Effector memory CD4-positive, alpha-beta T cell (primary cell): ENCODE results near the gene ANKLE1.
A peak's percentile ranks its signal among the peaks of the same experiment; 100 is the strongest.

Source experiments
- DNase-seq, 3 donors: peaks; one replicate each; pipeline ENCODE4 v3.0.0-alpha.2; 2020
- H3K27ac ChIP-seq: 2 replicates; pipeline ENCODE4 v1.7.0; 2013; ENCODE audit warnings: mild to moderate bottlenecking, low read length, moderate library complexity; ENCODE audit not compliant: insufficient read depth, poor library complexity, severe bottlenecking
- H3K27me3 ChIP-seq: replicated peaks from 2 replicates; pipeline ENCODE4 v1.7.0; 2013; ENCODE audit warnings: mild to moderate bottlenecking, low read length; ENCODE audit not compliant: insufficient read depth, control insufficient read depth, poor library complexity, severe bottlenecking
- H3K36me3 ChIP-seq: 2 replicates; pipeline ENCODE4 v1.7.0; 2013; ENCODE audit warnings: mild to moderate bottlenecking, low read length, moderate library complexity; ENCODE audit not compliant: control insufficient read depth, insufficient read depth
- H3K4me1 ChIP-seq: 2 replicates; pipeline ENCODE4 v1.7.0; 2013; ENCODE audit warnings: low read length, mild to moderate bottlenecking; ENCODE audit not compliant: control insufficient read depth, insufficient read depth, poor library complexity, severe bottlenecking
- H3K4me3 ChIP-seq: 2 replicates; pipeline ENCODE4 v1.7.0; 2013; ENCODE audit warnings: low read length, low read depth, mild to moderate bottlenecking; ENCODE audit not compliant: insufficient read depth, poor library complexity, severe bottlenecking
- H3K9me3 ChIP-seq: 2 replicates; pipeline ENCODE4 v1.7.0; 2013; ENCODE audit warnings: mild to moderate bottlenecking, low read length, moderate library complexity; ENCODE audit not compliant: control insufficient read depth

ANKLE1 gene

DNA sequence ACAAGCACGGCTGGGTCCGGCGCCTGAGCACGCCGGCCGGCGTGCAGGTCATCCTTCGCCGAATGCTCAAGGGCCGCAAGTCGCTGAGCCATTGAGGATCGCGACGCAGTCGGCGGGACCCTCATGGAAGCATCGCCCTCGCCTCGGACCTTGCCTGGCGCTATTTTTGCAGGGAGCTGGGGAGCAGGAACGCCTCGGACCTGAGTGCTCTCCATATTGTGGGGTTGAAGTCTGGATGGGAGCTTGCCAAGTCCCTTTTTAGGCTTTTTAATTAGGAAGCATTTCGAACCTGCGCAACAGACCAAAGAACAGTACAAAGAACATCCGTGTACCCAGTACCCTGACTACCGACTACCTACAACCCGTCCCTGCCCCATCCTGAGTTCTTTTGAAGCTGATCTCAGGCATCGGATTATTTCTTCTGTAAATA lies 24.6 kb downstream of the ANKLE1 start:
- Histone ChIP-seq H3K4me3 (peak overlapping the region; percentile 60), H3K27me3 (no peaks in the 10 kb centered on the region), H3K27ac (peak overlapping the region; percentile 69), H3K36me3 (no peaks in the 10 kb centered on the region), H3K4me1 (peaks cover 43% of the 10 kb centered on the region), H3K9me3 (no peaks in the 10 kb centered on the region)
- DNase-seq, result no peak

DNA sequence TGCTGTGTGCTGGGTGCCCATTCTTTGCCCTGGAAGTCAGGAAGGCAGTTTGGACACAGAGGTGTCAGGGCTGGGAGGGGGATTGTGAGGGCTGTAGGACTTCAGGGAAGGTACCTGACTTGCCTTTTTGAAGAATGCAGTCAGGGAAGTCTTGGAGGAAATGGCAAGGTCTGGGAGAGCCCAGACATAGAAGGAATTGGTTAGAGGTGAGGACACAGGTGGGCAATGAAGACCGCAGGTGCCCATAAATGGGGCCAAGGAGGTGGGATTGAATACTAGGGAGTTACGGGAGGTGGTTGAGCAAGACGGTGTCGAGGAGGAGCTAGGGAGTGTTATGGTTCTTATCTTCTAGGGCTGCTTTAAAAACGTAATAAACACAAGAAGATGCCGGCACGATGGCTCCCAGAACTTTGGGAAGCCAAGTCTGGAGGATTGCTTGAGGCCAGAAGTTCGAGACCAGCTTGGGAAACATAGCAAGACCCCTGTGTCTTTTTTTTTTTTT lies 26.2 kb downstream of the ANKLE1 start:
- H3K27ac ChIP-seq, result no peak overlapping the region
- peaks cover 8% of the 10 kb centered on the region for H3K36me3 ChIP-seq
- H3K9me3 ChIP-seq, result no peaks in the 10 kb centered on the region
- H3K27me3 ChIP-seq, result no peaks in the 10 kb centered on the region
- no peak overlapping the region for H3K4me3 ChIP-seq
- no peak for DNase-seq
- peaks cover 35% of the 10 kb centered on the region for H3K4me1 ChIP-seq

DNA sequence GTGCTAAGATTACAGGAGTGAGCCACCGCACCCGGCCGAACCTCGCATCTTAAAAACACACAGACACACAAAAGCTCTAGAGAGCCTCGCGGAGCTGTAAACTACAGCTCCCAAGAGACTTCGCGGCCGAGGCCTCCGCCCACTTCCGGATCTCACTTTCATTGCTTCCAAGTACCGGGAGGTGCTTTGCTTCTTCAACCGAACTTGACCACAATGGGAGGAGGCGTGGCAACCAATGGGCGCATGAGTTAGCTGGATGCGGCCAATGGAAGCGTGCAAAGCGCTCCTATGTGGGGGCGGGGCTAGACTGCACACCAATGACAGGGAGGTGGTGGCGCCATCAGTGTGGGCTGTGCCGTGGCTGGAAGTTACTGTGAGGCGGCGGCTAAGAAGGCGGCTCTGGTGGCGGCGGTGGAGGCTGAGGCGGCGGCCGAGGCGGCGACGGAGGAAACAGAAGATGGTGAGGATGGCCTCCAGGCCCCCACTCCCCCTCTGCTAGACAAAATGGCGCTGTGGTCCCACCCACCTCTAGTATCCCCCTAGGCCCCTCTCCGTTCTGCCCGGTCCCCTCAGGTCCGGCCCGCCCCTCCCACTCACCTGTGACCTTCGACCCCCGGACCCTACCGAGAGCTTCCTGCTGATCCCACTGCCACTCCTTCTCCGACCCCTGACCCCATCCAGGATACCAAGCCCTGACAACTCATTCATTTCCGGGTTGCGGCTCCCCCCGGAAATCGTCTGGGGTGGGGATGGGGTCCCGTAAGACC lies 27.7 kb downstream of the ANKLE1 start, which contains the start of gene DDA1:
TSS of gene DDA1 (plus strand) at position 366 of the 767 bp plus-strand sequence. CDS start at position 458, 92 bp downstream.
- DNase-seq, result peak; percentile 99 to 100 (median 99)
- no peaks in the 10 kb centered on the region for H3K27me3 ChIP-seq
- peak within 1 kb of the TSS; percentile 76 for H3K4me3 ChIP-seq
- H3K36me3 ChIP-seq, result peaks cover 16% of the 10 kb centered on the region
- H3K9me3 ChIP-seq, result no peaks in the 10 kb centered on the region
- H3K27ac ChIP-seq, result peak within 1 kb of the TSS; percentile 83
- H3K4me1 ChIP-seq, result peaks cover 28% of the 10 kb centered on the region

DNA sequence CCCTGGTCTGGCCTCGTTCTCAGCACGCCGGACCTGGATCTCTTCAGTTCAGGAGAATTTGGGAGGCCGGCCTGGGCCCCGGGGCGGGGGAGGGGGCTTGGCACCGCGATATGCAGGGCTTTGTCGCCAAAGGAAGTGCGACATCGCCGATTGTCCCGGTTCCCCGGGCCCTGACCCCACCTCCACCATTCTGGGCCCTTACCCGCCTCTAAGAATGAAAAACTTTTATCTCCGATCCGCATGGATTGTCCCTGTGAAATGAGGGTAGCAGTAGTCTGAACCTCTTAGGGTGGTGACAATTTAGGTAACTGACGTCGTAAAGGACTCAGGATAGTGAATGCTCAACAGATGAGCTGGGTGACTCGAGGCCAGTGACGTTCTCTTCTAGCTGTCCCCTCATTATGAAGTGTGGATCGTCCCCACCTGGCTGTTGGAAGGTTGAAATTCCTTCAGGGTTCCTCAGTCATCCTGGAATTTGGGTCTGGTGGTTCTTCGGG lies 28.3 kb downstream of the ANKLE1 start:
- peak in 1 of 3 donors; percentile 16 for DNase-seq
- H3K27me3 ChIP-seq, result no peaks in the 10 kb centered on the region
- peaks cover 26% of the 10 kb centered on the region for H3K4me1 ChIP-seq
- peak overlapping the region; percentile 76 for H3K4me3 ChIP-seq
- H3K9me3 ChIP-seq, result no peaks in the 10 kb centered on the region
- peaks cover 21% of the 10 kb centered on the region for H3K36me3 ChIP-seq
- peak overlapping the region; percentile 83 for H3K27ac ChIP-seq

DNA sequence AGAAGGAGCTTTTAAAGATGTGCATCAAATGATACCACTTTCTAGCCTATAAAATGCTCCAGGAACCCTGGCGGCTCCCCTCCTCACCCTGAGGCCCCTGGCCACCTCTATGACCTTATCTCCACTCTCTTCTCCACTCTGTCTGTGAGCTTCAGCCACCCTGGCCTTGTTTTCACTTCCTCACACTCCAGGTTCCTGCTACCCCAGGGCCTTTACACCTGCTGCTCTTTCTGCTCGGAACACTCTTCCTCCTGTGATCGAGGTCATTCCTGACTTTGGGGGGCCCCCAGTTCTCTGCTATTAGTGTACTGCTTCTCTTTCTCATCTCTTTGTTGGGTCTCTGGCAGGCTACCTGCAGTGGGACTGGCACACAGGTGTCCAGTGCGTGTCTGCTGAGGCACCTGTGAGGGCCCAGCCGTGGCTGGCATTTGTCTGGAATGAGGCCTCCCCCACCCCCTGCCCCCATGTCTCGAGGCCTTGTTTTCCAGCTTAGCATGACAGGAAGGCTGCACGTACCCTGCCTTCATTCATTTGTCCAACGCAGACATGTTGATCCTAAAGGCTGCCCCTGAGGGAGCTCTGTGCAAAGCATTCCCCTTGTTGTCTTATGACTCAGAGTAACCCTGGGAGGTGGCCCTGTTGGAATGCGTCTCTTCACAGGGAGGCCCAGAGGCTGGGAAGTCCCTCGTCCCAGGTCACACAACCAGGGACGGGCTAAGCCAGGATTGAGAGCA lies 29.9 kb downstream of the ANKLE1 start:
- Histone ChIP-seq H3K27ac (no peak overlapping the region), H3K36me3 (peaks cover 29% of the 10 kb centered on the region), H3K4me1 (peaks cover 15% of the 10 kb centered on the region), H3K4me3 (no peak overlapping the region), H3K27me3 (no peaks in the 10 kb centered on the region), H3K9me3 (no peaks in the 10 kb centered on the region)
- no peak for DNase-seq

DNA sequence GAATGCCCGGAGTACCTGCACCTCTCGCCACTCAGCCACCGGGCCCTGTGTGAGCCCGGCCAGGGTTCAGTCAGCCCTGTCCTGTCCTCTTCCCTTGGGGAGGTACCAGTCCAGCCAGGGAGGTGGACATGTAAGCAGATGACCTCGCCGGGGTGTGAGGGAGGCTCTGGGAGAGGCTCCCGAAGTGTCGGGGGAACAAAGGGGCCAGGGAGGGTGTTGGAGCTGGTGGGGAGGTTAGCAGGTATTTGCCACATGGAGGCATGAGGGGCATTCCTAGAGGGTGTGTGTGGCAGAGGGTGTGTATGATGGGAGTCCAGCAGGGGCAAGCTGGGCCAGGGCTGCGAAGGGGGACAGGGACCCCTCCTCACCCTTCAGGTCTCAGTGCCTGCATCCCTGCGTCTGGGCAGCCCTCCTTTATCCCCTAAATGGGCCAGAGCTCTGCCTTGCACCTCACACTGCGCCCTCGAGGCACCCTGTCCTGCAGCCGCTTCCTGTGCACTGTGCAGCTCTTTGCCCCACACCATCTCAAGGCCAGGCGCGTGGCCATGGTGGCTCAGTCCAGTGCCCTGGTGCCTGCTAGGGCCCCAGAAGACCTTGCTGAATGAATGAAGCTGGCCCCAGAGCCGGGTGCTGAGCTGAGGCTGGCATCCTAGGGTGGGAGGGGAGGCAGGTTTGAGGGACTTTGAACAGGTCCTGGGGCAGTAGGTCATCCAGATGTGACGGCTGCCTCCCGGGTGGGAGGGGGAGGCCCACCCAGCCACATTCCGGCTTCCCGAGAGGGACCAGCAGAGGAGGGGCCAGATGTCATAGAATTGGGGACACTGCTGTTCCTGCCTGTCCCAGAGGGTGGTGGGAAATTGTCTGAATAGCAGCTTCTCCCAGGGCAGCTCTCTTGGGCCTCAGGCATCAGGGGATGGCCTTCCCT lies 30.8 kb downstream of the ANKLE1 start:
- H3K27ac ChIP-seq, result no peak overlapping the region
- no peaks in the 10 kb centered on the region for H3K9me3 ChIP-seq
- no peak for DNase-seq
- H3K4me1 ChIP-seq, result peaks cover 12% of the 10 kb centered on the region
- H3K36me3 ChIP-seq, result peaks cover 29% of the 10 kb centered on the region
- H3K27me3 ChIP-seq, result no peaks in the 10 kb centered on the region
- H3K4me3 ChIP-seq, result no peak overlapping the region

DNA sequence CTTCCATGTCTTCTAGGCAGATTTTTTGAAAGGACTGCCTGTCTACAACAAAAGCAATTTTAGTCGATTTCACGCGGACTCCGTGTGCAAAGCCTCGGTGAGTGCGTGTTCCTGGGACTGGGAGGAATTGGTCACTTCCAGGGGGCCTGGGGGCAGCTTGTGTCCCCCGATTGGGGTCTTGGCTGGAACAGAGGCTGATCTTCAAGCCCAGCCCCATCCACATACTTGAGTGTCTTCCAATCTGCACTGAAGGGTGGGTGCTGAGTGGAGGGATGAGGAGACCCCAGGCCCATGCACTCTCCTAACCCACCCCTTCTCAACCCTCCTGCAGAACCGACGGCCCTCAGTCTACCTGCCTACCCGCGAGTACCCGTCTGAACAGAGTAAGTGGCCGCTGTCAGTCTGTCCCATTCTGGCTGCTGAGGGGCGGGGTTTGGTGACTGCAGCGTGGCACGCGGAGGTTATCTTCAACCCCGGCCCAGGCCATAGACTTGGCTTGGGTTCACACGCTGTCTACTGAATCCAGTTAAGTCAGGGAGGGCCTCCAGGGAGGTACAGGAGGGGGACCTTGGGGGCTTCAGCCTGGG lies 32.4 kb downstream of the ANKLE1 start:
- Histone ChIP-seq H3K4me3 (no peak overlapping the region), H3K9me3 (no peaks in the 10 kb centered on the region), H3K4me1 (peaks cover 12% of the 10 kb centered on the region), H3K27me3 (no peaks in the 10 kb centered on the region), H3K27ac (no peak overlapping the region), H3K36me3 (peaks cover 34% of the 10 kb centered on the region)
- no peak for DNase-seq

DNA sequence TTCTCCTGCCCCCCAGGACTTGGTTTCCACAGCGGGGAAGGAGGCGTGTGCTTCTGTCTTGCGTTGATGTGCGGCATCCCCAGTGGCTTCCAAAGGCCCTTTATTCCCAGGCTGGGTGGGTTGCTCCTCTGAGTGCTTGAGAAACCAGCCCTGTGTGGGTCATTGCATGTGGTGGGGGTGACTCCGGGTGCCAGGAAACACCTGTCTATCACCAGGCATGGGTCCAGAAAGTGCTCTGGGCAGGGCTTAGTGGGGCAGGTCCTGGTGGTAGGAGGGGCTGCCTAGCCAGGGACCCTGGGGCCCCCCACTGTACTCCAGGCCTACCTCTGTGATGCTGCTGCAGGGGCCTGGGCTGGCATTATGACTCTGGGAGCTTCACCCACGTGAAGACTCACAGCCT lies 37.3 kb downstream of the ANKLE1 start:
- Histone ChIP-seq H3K27me3 (no peaks in the 10 kb centered on the region), H3K36me3 (peaks cover 42% of the 10 kb centered on the region), H3K9me3 (no peaks in the 10 kb centered on the region), H3K4me3 (no peak overlapping the region), H3K27ac (no peak overlapping the region), H3K4me1 (peaks cover 3% of the 10 kb centered on the region)
- DNase-seq, result no peak
